GM19395 (cell line): ENCODE measurements around the gene OST4.
"Not testable (repeated sequence)": the region's sequence is repeated elsewhere in the genome, so short reads cannot be mapped to it uniquely, and the experiment has no call there.

Experiments used
- ATAC-seq: cut with Tn5 transposase; IDR thresholded peaks from one replicate; pipeline ENCODE4 v1.9.1; 2021; ENCODE audit warnings: mild to moderate bottlenecking, moderate library complexity; ENCODE audit not compliant: unreplicated experiment

The OST4 gene

DNA sequence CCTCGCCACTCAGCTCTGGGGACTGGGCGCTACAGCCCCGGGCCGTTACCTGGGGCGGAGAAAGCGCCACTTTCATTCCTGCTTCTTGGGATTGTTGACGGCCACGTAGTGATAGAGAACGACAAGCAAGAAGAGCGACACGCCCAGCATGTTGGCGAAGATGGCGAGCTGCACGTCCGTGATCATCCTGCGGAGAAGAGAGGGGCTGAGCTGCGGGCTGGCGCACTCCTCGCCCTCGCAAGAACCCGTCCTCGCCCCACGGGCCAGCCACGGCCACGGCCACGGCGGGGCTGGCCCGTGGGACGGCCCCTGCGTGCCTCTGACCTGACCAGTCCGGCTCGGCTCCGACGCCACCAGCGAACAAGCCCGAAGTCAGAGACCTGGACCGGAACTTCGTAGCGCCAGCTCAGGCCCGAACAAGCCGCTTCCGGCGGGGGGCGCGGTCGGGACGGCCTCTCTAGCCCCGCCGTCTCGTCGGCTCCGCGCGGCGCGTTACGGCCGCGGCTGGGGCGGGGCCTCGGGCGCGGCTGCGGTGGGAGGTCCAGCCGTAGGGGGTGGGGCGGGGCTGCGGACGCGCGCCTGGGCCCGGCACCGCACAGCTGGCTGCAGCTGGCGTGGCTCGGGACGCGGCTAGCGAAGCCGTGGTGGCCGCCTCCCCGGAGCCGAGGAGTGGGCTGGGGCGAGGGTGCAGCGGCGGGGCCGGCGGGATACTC is at the start of gene OST4:
TSS of gene OST4 (minus strand) at position 378 of the 713 bp plus-strand sequence.
- ATAC-seq = peak; percentile 82

DNA sequence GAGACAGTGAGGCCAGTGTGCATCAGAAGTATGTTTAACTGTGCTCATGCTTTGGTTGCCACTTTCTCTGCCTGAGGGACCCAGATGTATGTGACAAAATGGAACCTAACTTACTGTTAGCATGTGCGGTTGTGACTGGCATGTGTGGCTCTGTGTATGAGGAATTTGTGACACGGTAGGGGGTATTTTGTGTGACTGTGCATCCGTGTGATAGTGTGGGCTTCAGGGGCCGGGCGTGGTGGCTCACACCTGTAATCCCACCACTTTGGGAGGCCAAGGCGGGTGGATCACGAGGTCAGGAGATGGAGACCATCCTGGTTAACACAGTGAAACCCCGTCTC is 47.8 kb upstream of the OST4 start:
- not testable (repeated sequence) for ATAC-seq

DNA sequence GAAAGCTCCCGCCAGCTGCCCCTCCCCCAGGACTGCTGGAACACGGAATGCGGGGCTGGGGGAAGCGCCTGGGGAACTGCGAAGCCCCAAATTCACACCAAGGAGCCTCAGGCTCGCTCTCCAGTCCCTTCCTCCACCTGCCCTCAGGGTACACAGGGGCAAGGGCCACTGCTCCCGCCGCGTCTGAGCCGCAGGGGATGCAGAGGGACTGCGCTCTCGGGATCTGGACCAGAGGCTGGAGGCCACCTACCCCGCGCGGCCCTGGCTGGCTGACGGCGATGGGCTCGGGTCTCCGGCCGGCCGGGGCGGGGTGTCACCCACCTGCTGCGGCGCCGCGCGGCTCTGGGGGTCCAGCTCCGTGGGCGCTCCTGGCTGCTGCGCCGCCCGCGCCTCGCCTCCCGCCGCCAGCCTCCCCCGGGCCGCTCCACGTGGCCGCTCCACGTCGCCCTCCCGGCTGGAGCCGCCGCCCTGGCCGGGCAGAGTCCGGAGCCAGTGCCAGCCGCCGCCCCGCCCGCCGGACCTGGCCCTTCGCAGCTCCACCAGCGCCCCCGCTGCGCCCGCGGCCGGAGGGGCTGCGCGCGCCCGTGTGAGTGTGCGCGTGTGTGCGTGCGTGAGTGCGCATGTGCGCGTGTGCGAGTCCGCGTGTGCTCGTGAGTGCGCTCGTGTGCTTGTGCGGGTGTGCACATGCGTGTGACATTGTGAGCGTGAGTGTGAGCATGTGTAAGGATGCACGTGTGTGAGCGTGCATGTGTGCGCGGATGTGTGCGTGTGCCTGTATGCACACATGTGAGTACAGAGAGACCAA is 47.3 kb upstream of the OST4 start, which contains the start of gene CGREF1:
TSS of gene CGREF1 (minus strand) at position 604 of the 805 bp plus-strand sequence. CDS start 14,762 bp downstream, outside the sequence.
- ATAC-seq = no peak

DNA sequence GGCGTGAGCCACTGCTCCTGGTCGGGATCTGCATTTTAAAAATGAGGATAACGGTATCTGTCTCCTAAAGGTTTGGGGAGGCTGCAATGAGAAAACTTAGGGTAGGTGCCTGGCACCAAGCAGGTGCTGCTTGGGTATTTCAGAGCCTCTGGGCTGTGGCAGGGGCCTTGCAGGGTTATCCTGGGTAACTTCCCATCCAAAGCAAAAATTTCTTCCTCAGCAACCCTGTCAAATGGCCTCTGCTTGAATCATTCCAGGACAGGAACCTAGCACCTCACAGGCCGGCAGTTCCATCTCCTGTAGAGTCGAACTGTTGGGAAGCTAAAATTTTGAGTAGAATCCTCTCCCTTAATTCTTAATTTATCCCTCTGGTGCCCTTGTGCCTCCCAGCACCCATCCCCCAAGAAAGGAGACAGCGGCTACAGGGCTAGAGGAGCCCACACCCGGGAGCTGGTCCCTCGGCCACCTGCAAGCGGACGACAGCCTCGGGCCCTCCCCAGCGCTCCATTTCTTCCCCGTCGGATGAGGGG is 46.6 kb upstream of the OST4 start:
- ATAC-seq = no peak

DNA sequence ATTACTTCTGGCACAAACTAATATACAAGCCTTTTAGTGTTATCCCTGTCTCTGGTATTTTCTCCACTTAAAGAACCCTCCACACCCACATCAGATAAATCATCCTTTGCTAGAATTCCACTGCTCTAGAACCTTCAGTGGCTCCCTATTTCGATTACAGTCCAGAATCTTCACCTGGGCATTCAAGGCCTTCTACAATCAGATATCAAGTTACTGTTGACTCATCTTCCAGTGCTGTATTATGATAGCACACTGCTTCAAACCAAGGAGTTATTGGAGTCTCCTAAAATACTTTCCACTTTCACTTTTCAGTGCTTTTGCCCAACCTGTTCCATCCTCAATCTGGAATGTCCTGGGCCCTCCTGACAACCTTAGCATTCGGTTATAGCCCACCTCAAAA is 44.1 kb upstream of the OST4 start:
- ATAC-seq = no peak

DNA sequence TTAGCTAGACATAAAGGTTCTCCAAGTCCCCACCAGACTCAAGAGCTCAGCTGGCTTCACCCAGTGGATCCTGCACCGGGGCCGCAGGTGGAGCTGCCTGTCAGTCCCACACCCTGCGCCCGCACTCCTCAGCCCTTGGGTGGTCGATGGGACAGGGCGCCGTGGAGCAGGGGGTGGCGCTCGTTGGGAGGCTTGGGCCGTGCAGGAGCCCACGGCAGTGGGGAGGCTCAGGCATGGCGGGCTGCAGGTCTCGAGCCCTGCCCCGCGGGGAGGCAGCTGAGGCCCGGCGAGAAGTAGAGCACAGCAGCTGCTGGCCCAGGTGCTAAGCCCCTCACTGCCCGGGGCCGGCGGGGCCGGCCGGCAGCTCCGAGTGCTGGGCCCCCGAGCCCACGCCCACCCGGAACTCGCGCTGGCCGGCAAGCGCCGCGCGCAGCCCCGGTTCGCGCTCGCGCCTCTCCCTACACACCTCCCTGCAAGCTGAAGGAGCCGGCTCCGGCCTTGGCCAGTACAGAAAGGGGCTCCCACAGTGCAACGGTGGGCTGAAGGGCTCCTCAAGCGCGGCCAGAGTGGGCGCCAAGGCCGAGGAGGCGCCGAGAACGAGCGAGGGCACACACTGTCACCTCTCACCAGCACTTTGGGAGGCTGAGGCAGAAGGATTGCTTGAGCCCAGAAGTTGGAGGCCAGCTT is 40.1 kb upstream of the OST4 start:
- not testable (repeated sequence) for ATAC-seq

DNA sequence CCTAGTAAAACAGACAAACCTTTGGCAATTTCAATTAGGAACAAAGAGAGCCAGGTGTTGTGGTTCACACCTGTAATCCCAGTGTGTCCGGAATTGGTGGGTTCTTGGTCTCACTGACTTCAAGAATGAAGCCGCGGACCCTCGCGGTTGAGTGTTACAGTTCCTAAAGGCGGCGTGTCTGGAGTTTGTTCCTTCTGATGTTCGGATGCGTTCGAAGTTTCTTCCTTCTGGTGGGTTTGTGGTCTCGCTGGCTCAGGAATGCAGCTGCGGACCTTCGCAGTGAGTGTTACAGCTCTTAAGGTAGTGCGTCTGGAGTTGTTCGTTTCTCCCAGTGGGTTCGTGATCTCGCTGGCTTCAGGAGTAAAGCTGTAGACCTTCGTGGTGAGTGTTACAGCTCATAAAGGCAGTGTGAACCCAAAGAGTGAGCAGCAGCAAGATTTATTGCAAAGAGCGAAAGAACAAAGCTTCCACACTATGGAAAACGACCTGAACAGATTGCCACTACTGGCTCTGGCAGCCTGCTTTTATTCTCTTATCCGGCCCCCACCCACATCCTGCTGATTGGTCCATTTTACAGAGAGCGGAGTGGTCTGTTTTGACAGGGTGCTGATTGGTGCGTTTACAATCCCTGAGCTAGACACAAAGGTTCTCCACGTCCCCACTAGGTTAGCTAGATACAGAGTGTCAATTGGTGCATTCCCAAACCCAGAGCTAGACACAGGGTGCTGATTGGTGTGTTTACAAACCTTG is 39.3 kb upstream of the OST4 start:
- ATAC-seq = not testable (repeated sequence)

DNA sequence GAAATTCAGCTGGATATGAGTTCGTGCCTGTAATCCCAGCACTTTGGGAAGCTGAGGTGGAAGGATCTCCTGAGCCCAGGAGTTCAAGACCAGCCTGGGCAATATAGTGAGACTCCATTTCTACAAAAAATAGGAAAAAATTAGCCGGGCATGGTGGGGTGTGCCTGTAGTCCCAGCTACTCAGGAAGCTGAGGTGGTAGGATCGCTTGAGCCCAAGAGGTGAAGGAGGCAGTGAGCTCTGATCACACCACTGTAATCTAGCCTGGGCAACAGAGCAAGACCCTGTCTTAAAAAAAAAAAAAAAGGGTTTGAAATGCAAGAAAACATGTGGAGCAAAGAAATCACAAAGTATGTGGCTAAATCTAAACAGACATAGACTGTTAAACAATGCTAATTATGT is 37.6 kb upstream of the OST4 start:
- ATAC-seq = no peak

DNA sequence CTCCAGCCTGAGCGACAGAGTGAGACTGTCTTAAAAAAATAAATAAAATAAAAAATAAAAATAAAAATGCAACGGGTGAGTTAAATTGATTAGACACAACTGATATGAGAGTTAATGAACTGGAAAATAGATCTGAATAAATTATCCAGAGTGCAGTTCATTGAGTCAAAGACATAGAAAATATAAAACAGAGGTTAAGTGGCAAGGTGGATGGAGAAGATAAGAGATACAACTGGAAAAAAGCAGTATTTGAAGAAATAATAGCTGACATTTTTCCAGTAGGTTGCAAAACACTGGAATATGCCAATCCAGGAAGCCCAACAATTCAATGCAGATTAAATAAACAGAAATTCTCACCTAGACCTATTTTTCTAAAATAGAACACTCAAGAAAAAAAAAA is 36.8 kb upstream of the OST4 start:
- ATAC-seq = no peak

DNA sequence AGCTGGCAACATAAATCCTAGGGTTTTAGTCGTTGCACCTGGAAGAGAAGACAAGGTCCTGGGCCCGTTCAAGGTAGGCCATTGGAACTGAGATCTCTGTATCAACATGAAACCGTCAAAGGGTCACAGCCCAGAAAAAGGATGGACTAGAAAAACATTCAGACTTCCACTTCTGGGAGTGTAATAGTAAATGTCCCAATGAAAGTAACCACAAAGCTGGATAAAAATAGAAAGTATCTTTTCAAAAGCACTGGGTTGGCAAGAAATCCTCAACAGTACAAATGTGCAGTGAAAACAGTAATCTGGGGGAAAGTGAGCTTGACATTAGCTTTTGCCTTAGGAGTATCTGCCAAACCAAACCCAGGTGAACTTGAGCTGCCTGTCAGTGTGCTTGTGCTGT is 34.5 kb upstream of the OST4 start:
- ATAC-seq = no peak

DNA sequence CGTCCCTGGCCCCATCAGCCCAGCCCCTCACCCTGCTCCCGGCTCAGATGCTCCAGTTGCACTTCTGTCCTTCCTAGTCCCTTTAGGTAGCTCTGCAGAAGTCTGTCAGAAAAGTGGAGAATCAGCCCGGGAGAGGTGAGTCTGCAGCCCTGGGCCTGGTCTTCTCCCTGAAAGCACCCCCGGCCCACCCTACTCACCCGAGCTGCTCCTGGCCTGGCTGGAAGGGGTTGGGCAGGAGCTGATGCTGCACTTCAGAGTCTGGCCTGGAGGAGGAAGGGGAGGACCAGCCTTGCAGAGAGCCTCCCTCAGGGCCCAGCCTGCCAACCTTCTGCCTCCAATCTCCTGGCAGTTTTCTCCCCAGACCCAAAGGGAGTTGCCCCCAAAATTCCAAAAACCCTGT is 30.9 kb upstream of the OST4 start:
- ATAC-seq = no peak

DNA sequence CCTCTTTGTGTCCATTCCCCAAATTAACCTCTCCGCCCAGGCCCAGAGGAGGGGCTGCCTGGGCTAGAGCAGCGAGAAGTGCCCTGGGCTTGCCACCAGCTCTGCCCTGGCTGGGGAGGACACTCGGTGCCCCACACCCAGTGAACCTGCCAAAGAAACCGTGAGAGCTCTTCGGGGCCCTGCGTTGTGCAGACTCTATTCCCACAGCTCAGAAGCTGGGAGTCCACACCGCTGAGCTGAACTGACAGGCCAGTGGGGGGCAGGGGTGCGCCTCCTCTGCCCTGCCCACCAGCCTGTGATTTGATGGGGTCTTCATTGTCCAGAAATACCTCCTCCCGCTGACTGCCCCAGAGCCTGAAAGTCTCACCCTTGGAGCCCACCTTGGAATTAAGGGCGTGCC is 28.6 kb upstream of the OST4 start:
- ATAC-seq = no peak

DNA sequence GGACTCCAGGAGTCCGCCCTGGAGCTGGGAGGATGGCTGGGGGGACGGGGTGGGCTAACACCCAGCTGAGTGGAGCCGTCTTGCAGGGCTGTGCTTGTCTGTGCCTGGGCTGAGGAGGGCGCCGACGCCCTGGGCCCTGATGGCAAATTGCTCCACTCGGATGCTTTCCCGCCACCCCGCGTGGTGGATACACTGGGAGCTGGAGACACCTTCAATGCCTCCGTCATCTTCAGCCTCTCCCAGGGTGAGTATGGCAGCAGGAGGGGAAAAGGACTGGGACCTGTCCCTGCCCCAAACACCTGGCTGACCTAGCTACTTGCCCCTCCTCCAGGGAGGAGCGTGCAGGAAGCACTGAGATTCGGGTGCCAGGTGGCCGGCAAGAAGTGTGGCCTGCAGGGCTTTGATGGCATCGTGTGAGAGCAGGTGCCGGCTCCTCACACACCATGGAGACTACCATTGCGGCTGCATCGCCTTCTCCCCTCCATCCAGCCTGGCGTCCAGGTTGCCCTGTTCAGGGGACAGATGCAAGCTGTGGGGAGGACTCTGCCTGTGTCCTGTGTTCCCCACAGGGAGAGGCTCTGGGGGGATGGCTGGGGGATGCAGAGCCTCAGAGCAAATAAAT is 28.0 kb upstream of the OST4 start:
- ATAC-seq = no peak

DNA sequence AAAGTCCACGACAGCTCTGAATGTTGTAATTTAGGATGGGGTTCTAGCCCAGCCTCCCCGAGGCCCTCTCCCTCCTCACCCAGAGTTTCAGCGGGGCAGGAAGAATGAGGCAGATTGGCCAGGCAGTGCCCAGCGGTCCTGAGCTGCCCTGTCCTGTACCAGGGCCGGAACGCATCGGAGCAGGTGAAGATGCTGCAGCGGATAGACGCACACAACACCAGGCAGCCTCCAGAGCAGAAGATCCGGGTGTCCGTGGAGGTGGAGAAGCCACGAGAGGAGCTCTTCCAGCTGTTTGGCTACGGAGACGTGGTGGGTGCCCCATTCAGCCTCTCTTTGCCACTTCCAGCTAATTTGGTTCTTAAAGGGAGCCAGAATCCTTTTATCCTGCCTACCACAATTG is 25.9 kb upstream of the OST4 start:
- ATAC-seq = no peak

DNA sequence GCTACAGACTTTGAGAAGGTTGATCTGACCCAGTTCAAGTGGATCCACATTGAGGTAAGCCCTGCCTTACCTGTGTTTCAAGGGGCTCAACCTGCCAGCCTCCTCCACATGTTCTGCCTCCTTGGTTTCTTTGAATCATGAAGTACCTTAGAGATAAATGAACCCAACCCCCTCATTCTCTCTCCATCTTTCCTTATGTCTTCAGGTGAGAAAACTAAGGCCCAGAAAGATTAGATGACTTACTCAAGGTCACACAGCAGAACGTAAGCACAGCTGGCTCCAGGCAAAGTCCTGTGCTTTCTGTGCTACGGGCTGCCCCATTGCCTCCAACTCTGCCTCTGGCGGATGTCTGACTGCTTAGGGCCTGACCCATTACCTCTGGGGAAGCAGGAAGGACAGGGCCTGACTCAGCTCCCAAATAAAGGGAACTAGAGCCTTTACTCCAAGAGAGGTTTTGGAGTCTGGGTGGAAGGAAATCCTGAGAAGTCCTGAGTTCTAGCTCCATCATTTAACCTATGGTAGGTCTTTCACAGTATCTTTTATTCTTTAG is 25.4 kb upstream of the OST4 start:
- no peak for ATAC-seq

DNA sequence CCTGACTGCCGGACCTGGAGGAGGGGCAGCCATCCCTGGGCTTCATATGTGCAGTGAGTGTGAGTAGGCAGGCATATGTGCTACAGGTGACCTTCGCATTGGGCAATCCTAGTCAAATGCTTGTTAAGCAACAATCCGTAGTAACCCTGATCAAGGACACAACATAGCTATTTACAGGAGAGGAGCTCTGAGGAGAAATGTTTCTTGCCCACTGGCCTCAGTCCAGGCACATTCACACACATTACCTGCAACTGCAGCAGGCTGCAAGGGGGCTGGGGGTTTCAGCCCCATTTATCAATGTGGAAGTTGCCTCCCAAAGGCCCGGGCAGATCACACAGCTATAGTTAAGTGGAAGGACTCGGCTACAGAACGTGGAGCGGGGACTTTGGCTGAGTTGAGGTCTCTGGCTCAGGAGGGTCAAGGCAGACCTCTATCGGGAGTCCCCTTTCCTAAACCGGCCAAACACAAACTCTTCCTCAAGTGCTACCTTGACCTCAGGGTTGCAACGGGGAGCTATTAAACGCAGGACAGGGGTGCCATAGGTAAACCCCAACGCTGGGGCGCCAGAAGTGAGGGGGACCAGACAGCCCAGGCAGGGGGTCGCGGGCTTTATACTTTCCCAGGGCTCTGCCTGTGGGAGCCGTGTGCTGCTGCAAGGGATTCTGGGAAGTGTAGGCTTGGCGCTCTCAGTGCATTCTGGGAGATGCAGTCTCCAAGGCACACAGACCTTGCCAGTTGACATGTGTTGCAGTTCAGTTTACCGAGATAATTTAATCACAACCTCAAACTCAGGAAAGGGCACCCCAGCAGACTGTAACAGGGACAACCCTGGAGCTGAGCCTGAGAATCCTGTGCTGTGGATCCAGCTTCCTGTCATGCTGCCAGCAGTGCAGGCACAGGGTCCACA is 24.5 kb upstream of the OST4 start:
- ATAC-seq = no peak

DNA sequence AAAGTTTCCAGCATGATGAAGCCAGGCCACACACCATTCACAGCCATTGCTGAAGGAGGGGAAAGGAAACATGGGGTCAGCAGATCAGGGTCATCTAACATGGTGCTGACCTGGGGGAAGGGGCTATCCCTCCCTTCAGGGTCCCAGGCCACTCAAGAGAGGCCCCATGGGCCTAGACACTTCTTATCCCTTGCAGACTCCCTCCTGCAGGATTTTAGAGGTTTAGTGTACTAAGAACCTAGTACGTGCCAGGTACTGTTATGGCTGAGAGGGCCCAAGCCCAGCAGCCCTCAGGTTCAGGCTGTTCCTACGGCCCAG is 23.9 kb upstream of the OST4 start:
- no peak for ATAC-seq

DNA sequence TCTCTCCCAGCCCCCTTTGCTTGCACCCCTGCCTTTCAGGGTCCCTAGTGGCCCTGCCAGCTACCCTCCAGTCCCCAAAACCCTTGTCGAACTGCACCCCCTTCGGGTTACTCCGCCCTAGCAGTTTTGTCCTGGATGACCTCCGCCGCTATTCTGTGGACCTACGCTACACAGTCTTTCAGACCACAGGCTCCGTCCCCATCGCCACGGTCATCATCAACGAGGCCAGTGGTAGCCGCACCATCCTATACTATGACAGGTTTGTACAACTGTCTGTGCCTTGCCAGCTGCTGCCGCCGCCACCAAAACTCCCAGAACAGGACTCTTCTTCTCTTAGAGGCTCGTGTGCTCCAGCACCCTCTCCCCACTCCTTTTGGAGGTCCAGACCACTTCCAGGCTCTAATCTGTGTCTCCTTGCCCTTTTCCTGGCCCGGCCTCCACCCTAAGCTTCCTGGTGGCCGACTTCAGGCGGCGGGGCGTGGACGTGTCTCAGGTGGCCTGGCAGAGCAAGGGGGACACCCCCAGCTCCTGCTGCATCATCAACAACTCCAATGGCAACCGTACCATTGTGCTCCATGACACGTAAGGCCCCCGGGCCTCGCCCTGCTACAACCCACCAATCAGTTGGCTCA is 23.0 kb upstream of the OST4 start:
- no peak for ATAC-seq
